Inflammatory macrophage treated with lipopolysaccharide for 4 hours (primary cell): ENCODE measurements around the gene DSTN.

ENCODE experiments used
- DNase-seq: peaks from one replicate; pipeline ENCODE4 v3.0.0-alpha.2; 2020

Gene DSTN

DNA sequence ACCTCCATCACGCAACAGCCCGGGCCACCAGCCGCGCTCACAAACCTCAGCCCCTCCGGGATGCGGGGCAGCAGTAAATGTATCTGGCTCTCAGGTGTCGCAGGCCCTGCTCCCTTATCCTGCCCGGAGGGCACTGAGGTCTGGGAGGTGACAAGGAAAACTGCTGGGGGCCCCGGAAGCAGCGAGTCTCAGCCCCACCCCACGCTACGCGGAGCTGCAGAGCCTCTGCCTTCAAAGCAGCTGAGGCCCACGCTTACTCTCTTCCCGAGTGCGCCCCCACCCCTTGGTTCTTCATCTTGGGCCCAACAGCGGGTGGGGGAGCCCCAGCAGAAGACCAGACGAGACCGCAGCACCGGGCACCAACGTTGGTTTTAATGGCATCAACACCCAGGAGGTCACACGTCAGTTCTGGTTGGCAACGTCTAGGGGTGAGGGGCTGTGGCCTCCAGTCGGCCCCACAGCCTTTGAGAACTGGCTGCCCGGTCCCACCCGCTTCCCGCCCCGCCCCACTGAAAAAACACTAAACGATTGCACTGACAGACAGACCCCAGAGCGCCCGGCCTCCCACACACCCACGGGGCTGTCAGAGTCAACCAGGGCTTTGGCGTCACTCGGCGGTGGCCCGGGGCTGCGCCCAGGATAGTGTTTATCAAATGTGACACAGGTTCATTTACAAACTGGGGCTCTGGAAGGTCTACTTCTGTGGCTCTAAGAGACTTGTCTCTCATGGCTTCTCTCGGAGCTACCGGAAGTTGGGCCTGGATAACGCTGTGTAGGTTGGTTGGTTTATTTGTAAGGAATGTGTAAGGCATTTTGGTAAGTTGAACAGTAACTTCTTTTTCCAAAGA is 43.7 kb downstream of the DSTN start:
- DNase-seq = no peak

- no peak for DNase-seq
Observed at GRCh38 chr20:17614176-17614811, 44.4 kb downstream of the DSTN start.

GRCh38 chr20:17614812-17615644 is 45.2 kb downstream of the DSTN start:
- no peak for DNase-seq

DNA sequence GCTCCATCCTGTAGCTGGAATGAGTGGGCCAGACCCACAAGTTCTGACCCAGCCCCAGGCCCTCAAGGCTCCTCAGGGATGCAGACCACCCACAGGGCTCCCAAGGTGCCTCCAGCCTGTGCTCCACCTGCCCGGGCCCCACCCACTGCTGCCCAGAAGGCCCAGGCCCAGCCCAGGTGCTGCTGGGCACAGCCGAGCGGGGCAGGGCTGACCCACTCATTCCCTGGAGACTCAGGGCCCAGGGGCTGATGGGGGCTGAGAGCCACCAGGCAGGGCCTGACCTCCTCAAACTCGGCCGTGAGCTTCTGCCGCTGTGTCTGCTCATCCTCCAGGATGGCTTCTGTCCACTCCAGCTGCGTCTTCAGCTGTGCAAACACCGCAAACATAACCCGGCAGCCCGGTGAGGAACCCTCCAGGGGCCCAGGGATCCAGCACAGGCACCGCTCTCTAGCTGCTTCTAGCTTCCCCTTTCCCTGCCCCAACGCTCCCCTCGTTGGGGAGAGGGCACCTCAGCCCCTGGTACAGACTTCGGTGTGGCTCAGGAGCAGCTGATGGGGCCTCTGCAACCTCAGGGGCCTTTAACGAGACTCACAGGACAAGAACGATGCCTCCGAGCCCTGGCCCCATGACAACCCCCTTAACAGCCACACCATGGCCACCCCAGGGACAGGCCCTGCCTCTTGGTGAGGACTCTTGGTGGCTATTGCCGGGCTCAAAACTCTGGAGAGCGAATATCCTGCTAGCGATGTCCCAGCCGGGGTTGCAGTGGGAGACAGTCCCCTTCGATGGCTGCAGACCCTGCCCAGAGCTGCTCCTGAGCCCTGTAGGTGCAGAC is 46.0 kb downstream of the DSTN start:
- DNase-seq = no peak

GRCh38 chr20:17616480-17617211 is 46.8 kb downstream of the DSTN start:
- DNase-seq = no peak

DNA sequence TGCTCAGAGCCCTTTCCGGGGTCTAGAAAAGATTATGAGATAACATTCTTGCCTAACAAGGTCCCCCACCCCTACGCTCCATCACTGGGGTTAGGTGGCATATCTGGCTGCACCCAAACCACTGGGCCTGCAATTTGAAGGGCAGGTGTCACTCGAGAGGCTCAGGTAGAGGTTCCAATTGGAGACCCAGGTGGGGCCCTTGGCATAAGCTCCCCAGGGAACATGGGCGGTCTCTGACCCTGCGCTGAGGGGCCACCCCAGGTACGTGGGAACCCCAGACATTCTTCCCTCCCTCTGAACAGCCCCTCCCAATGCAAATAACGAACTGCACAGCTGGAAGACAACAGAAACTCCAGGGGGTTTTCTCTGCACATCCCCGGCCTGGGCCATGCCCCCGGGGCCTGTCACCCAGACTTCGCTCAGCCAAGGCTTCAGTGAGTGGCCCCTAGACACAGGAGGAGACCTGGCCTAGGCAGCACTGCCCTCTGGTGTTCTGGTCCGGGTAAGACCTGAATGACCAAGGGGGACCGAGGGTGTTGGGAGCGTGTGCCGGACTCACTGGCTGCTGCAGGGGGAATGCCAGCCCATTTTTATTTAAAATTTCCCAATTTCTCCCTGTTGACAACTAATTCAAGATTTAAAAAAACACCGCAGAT is 47.5 kb downstream of the DSTN start:
- DNase-seq = no peak

GRCh38 chr20:17617868-17618672 is 48.2 kb downstream of the DSTN start:
- no peak for DNase-seq

GRCh38 chr20:17618673-17619013 is 48.8 kb downstream of the DSTN start:
- DNase-seq = no peak

DNA sequence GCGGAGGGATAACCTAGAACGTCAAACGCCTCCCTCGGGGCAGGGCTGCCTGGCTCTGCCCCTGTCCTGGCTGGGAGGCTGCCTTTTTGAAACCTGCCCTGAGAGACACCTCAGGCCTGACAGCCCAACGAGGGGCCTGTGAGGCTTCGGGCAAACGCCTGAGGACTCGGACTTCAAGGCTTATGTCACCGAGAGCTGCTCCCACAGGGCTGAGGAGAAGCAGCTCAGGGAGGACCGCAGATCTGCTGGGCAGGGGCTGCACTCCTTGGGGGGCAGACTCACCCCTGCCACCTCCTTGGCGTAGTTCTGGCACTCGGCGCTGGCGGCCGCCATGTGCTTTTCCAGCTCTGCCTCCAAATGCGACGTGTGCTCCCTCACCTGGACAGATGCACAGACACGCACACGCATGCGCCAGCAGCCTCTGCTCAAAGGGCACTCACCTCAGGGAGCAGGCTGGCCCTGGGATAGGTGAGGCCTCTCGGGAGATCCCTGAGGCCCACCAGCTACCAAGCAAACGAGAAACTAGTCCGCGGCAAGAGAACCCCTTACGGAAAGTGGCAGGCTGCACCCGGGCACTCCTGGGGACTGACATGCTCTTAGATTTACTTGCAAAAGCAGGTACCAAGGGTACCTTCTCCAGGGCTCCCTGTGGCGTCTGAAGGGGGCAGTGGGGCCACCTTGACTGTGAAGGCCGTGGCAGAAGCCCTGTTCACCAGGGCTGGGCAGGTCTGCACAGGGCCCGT is 49.6 kb downstream of the DSTN start:
- DNase-seq = no peak

GRCh38 chr20:17620371-17621228 is 50.7 kb downstream of the DSTN start:
- DNase-seq = no peak

GRCh38 chr20:17621229-17621968 is 51.5 kb downstream of the DSTN start:
- no peak for DNase-seq

GRCh38 chr20:17622086-17622850 is 52.4 kb downstream of the DSTN start:
- DNase-seq = no peak

- no peak for DNase-seq
Observed at GRCh38 chr20:17622851-17623508, 53.1 kb downstream of the DSTN start.

GRCh38 chr20:17624070-17624469 is 54.2 kb downstream of the DSTN start:
- DNase-seq = no peak

- DNase-seq = no peak
Observed at GRCh38 chr20:17624551-17625245, 54.8 kb downstream of the DSTN start.
